Spleen (tissue), 11 donors: Measurements from ENCODE around the gene PRKG1. TPM values are rescaled to one million over a fixed set of nuclear protein-coding genes. Genes with fewer than 3 reads are reported as not detected.

Source experiments
- DNase-seq: peaks from one replicate; pipeline ENCODE4 v3.0.0-alpha.2; 2020
- H3K27ac ChIP-seq, 8 donors: fragments of 200-600 bp; sonication (generic) in 7 of 8; 1 replicate in 4 of 8; 2 replicates in 4 of 8; pipeline versions ENCODE4 v1.5.0 to v1.8.0; 2016 to 2021; ENCODE audit warnings: inconsistent platforms in 4 of 8, mild to moderate bottlenecking in 4 of 8, moderate library complexity in 1 of 8
- H3K27me3 ChIP-seq, 7 donors: fragments of 200-600 bp; sonication (generic) in 6 of 7; replicated peaks in 1 of 7; 1 replicate in 4 of 7; 2 replicates in 3 of 7; pipeline versions ENCODE4 v1.5.0 to v1.8.0; 2016 to 2021; ENCODE audit warnings: inconsistent platforms in 3 of 7, mild to moderate bottlenecking in 1 of 7
- H3K36me3 ChIP-seq, 6 donors: fragments of 200-600 bp; sonication (generic) in 5 of 6; 1 replicate in 4 of 6; 2 replicates in 2 of 6; pipeline versions ENCODE4 v1.5.0 to v1.8.0; 2016 to 2021; ENCODE audit warnings: inconsistent platforms in 2 of 6
- H3K4me1 ChIP-seq, 6 donors: fragments of 200-600 bp; sonication (generic) in 5 of 6; 1 replicate in 3 of 6; 2 replicates in 3 of 6; pipeline versions ENCODE4 v1.5.0 to v1.8.0; 2016 to 2021; ENCODE audit warnings: inconsistent platforms in 3 of 6
- H3K4me3 ChIP-seq, 8 donors: fragments of 200-600 bp; sonication (generic) in 7 of 8; 1 replicate in 4 of 8; 2 replicates in 4 of 8; pipeline versions ENCODE4 v1.5.0 to v1.8.0; 2016 to 2021; ENCODE audit warnings: inconsistent platforms in 4 of 8, mild to moderate bottlenecking in 4 of 8, moderate library complexity in 2 of 8
- H3K9me3 ChIP-seq, 8 donors: fragments of 200-600 bp; sonication (generic) in 7 of 8; 1 replicate in 4 of 8; 2 replicates in 4 of 8; pipeline versions ENCODE4 v1.5.0 to v1.8.0; 2016 to 2021; ENCODE audit warnings: inconsistent platforms in 4 of 8
- POLR2A ChIP-seq, 3 donors: fragments of 450-650 bp; IDR thresholded peaks; one replicate each; pipeline ENCODE4 v1.5.1; 2017; ENCODE audit warnings: antibody characterized with exemption in 3 of 3, mild to moderate bottlenecking in 1 of 3
- POLR2AphosphoS5 ChIP-seq, 3 donors: sonication (generic); formaldehyde crosslinking; IDR thresholded peaks; one replicate each; pipeline ENCODE4 v1.5.1; 2017; ENCODE audit warnings: antibody characterized with exemption in 3 of 3
- WGBS, 5 donors: extraction: QIAGEN DNeasy Blood & Tissue Kit in 3 of 5; methylation state at CpG; one replicate each; pipeline versions ENCODE4 v1.1.5 to v1.1.7; 2013 to 2018; 5-methylcytosine and 5-hydroxymethylcytosine counted together
- intact Hi-C: fragments of 100-400 bp; cut with DNase I; formaldehyde crosslinking; loops from one replicate; pipeline ENCODE4 v1.15.0; 2023; ENCODE audit warnings: low total_unique reads
- polyA plus RNA-seq, 3 donors: library from polyadenylated mRNA; stranded (reverse); fragments of 200-250 nt; gene quantifications; one replicate each; pipeline ENCODE4 v1.2.1, GENCODE V29; 2013
- total RNA-seq, 7 donors: library from RNA; depleted of rRNA in 3 of 7; stranded (reverse); fragments of >200 nt in 3 of 7; fragmentation: NEBNext Ultra II Directional in 4 of 7; extraction: Animal tissue kit (Norgen Biotek cat#: 25700) in 4 of 7; gene quantifications; one replicate each; pipeline versions ENCODE4 v1.1.0 to v1.2.1, GENCODE V29; 2016 to 2021
- TF ChIP-seq, protein P1 (sequence below), 11 experiments: fragments of 200-600 bp in 7 of 11; fragments of 450-650 bp in 4 of 11; sonication (generic) in 4 of 11; IDR thresholded peaks in 8 of 11; conservative IDR thresholded peaks in 3 of 11; 1 replicate in 7 of 11; 2 replicates in 4 of 11; pipeline versions ENCODE4 v1.4.0 to v1.8.0; 2016 to 2021; ENCODE audit warnings: antibody characterized with exemption in 11 of 11, inconsistent platforms in 4 of 11, mild to moderate bottlenecking in 1 of 11
- donor health status: healthy with polysubstance abuse.
- donor health status: DM: no; HTN: no; CAD: no; lungs with moderate emphysema.
- donor health status: DM: no; HTN: no; CAD: no.
- donor health status: Bipolar disorder and iron deficiency.
- donor health status: healthy.
- donor health status: DM: no; HTN: no; CAD: no.
- donor health status: DM: yes; HTN: yes; CAD: no.

Gene PRKG1
- total and polyA plus RNA-seq, 10 donors, result 0.65 to 10.5 (median 7.2) TPM

DNA sequence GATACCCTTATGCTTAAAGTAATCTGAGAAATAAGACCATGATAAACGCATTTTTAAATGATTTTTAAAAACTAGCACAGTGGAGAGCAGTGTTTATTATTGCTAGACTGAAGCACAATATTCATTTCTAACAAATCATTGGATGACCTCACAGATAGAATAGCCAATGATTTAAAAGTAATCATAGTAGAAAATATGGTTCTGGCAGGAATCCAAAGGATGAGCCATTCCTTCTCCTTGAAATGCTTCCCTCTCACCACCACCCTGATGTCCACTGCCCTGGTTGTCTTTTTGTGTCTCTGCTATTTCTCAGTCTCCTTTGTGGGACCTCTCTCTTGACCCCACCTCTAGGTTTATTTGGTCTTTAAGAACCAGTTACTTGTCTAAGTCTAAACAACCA, 64.9 kb downstream of the PRKG1 start:
- Histone ChIP-seq H3K27ac (no peak overlapping the region), H3K36me3 (no peaks in the 10 kb centered on the region), H3K27me3 (no peaks in the 10 kb centered on the region), H3K4me1 (no peaks in the 10 kb centered on the region), H3K9me3 (no peaks in the 10 kb centered on the region), H3K4me3 (no peak overlapping the region)
- TF ChIP-seq POLR2AphosphoS5 (IDR thresholded peaks at IDR 0.05), result no peak
- TF ChIP-seq POLR2A (IDR thresholded peaks at IDR 0.05), result no peak
- TF ChIP-seq, protein P1, sequence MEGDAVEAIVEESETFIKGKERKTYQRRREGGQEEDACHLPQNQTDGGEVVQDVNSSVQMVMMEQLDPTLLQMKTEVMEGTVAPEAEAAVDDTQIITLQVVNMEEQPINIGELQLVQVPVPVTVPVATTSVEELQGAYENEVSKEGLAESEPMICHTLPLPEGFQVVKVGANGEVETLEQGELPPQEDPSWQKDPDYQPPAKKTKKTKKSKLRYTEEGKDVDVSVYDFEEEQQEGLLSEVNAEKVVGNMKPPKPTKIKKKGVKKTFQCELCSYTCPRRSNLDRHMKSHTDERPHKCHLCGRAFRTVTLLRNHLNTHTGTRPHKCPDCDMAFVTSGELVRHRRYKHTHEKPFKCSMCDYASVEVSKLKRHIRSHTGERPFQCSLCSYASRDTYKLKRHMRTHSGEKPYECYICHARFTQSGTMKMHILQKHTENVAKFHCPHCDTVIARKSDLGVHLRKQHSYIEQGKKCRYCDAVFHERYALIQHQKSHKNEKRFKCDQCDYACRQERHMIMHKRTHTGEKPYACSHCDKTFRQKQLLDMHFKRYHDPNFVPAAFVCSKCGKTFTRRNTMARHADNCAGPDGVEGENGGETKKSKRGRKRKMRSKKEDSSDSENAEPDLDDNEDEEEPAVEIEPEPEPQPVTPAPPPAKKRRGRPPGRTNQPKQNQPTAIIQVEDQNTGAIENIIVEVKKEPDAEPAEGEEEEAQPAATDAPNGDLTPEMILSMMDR (IDR thresholded peaks at IDR 0.05 in 8 of 11, conservative IDR thresholded peaks at IDR 0.05 in 3 of 11), result no peak
- intact Hi-C loops, result no loop called here
- no peak for DNase-seq
- 68 to 84% (median 73%) methylated on average over 1 of the region's 1 CpG for WGBS, 5 donors

DNA sequence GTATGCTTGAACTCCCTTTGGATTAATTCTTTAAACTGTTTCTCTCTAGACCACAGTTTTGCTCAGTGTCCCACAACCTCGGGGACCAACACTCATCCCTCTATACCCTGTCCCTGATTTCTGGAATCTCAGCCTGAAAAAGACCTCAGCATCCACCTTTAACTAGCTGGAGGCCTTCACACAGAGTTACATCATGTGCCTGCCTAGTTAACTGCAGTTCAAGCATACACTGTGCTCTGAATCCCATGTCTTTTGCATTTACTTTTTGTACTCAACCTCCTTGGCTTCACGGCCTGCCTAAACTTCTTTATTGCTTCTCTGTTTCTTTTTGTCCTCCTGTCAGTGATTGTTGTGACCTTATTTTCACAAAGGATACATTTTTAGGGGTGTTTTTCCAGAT, 66.7 kb downstream of the PRKG1 start:
- H3K36me3 ChIP-seq, result no peaks in the 10 kb centered on the region
- no peaks in the 10 kb centered on the region for H3K9me3 ChIP-seq
- TF ChIP-seq, protein P1 (IDR thresholded peaks at IDR 0.05 in 8 of 11, conservative IDR thresholded peaks at IDR 0.05 in 3 of 11), result no peak
- TF ChIP-seq POLR2A (IDR thresholded peaks at IDR 0.05) (no peak), POLR2AphosphoS5 (IDR thresholded peaks at IDR 0.05) (no peak)
- no peaks in the 10 kb centered on the region for H3K4me1 ChIP-seq
- no peak overlapping the region for H3K27ac ChIP-seq
- intact Hi-C loops, result no loop called here
- H3K4me3 ChIP-seq, result no peak overlapping the region
- WGBS, 5 donors, result 64 to 89% (median 76%) methylated on average over 2 of the region's 2 CpGs
- no peaks in the 10 kb centered on the region for H3K27me3 ChIP-seq
- no peak for DNase-seq

DNA sequence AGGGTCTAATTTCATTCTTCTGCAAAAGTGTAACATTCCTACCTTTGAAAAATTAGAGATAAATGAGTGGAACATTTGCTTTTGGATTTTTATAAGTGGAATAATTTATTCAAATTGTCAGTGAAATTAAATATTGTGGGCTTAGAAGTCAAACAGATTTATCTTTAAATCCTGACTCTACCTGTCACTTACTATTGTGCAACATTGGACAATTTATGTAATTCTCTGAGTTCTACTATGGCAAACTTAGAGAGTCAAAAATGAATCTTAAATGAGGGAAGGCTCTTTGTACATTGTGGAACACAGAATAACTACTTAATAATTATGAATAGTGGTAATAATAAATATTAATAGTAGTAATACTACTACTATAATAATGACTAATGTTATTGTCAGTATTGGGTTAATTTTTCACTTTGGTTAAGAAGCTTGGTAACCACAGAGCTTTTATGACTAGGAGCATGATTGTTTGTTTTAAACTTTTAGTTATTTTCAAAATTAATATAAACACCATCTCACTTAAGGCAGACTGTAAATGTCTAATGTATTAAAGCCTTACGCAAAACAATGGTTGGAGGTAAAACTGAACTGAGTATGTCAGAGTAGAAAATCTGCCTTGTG, 70.0 kb downstream of the PRKG1 start:
- DNase-seq, result no peak
- H3K27ac ChIP-seq, result no peak overlapping the region
- no peak overlapping the region for H3K4me3 ChIP-seq
- H3K27me3 ChIP-seq, result no peaks in the 10 kb centered on the region
- H3K36me3 ChIP-seq, result no peaks in the 10 kb centered on the region
- TF ChIP-seq POLR2A (IDR thresholded peaks at IDR 0.05), result no peak
- TF ChIP-seq, protein P1 (IDR thresholded peaks at IDR 0.05 in 8 of 11, conservative IDR thresholded peaks at IDR 0.05 in 3 of 11), result no peak
- TF ChIP-seq POLR2AphosphoS5 (IDR thresholded peaks at IDR 0.05), result no peak
- H3K4me1 ChIP-seq, result no peaks in the 10 kb centered on the region
- H3K9me3 ChIP-seq, result no peaks in the 10 kb centered on the region
- intact Hi-C loops, result no loop called here
- WGBS, 5 donors, result 94 to 98% (median 96%) methylated on average over 1 of the region's 1 CpG

DNA sequence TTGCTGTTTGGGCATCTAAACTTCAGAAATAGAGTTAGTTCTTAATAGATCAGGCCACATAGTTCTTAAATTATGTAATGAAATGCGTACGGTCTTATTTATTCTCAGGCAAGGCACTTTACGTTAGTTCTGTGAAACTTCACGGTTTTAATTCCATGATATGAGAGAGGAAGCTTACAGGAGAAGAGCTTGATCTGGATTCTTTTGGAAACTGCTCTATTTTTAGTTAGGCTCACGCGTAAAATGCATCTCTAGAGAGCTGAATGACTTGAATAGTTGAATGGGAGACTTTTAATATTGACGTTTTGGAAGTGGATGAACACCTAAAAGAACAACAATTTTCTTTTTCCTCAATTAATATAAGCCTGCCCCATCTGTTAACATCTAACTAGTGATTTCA, 71.1 kb downstream of the PRKG1 start:
- intact Hi-C loops, result no loop called here
- Histone ChIP-seq H3K4me1 (no peaks in the 10 kb centered on the region), H3K27me3 (no peaks in the 10 kb centered on the region), H3K9me3 (no peaks in the 10 kb centered on the region), H3K27ac (no peak overlapping the region), H3K36me3 (no peaks in the 10 kb centered on the region), H3K4me3 (no peak overlapping the region)
- no peak for DNase-seq
- TF ChIP-seq, protein P1 (IDR thresholded peaks at IDR 0.05 in 8 of 11, conservative IDR thresholded peaks at IDR 0.05 in 3 of 11), result no peak
- TF ChIP-seq POLR2AphosphoS5 (IDR thresholded peaks at IDR 0.05) (no peak), POLR2A (IDR thresholded peaks at IDR 0.05) (no peak)
- 72 to 90% (median 84%) methylated on average over 7 of the region's 7 CpGs for WGBS, 5 donors
